Measurements from ENCODE around the gene MGRN1. TPM values are rescaled to one million over a fixed set of nuclear protein-coding genes. Genes with fewer than 3 reads are reported as not detected.

The MGRN1 gene
- total RNA-seq, 2 donors from 2014 or later = 46.9 to 76.4 TPM

DNA sequence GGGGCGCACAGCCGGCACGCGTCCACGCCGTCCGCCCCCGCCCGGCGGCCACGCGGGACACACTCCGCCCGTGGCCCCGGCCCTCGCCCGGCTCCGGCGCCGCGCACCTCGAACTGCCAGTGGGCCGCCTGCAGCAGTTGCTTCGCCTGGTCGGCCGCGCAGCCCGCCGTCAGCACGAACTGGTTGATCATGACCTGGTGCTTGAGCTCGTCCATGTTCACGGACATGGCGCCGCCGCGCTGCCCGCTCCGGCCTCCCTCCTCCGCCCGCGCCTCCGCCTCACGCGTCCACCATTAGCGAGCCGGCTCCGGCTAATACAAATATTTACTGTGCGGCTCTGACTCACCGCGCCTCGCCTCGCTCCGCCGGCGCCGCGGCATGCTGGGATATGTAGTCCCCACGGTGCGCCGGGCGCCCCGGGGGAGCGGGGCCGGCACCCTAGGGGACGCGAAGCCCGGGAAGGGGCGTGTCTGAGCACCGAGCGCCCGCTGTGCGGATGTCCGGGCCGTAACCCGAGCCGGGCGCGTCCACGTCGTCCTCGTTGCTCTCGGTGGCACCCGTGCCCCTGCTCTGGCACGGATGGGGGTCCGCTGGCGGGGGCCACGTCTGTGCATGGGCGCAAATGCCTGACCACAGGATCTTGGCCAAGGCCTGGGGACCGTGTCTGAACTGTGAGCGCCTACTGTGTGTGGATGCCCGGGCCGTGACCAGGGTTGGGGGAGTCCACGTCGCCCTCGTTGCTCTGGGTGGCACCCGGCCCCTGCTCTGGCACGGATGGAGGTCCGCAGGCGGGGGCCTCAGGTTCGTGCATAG lies 9.8 kb upstream of the MGRN1 start, which contains the start of gene UBALD1:
Gene UBALD1, minus strand, starts transcription at position 318 of the 813 bp plus-strand sequence. Its CDS starts 91 bp downstream, at position 227.
- DNase-seq (ENCODE audit: low spot score in 2 of 2) (peak; percentile 80 to 86), ATAC-seq (peak; percentile 51 to 71)
- H3K36me3 Mint-ChIP-seq = peaks cover 0 to 5% of the 10 kb centered on the region in 2 donors
- H3K9me3 Mint-ChIP-seq = no peaks in the 10 kb centered on the region
- peak within 1 kb of the TSS; percentile 92 to 99 for H3K27ac Mint-ChIP-seq

DNA sequence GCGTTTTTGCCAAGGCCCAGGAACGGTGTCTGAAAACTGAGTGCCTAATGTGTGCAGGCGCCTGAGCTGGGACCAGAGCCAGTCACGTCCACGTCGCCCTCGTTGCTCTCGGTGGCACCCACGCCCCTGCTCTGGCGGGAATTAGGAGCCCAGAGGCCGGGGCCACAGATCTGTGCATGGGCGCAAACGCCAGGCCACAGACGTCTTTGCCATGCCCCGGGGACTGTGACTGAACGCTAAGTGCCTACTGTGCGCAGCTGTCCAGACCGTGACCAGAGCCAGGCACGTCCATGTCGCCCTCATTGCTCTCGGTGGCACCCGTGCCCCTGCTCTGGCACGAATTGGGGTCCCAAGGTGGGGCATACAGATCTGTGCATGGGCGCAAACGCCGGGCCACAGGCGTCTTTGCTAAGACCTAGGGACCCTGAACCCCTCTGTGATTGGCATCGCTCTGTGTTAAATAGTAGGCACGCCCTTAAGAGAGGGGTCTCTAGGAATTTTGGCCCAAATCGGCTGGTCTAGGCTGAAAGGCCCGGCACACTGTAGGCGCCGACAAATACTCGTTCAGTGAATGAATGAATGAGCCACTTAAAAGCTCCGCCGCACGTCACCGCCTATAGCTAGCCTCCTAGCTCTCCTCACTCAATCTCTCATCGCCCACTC lies 9.1 kb upstream of the MGRN1 start:
- no peak for ATAC-seq

DNA sequence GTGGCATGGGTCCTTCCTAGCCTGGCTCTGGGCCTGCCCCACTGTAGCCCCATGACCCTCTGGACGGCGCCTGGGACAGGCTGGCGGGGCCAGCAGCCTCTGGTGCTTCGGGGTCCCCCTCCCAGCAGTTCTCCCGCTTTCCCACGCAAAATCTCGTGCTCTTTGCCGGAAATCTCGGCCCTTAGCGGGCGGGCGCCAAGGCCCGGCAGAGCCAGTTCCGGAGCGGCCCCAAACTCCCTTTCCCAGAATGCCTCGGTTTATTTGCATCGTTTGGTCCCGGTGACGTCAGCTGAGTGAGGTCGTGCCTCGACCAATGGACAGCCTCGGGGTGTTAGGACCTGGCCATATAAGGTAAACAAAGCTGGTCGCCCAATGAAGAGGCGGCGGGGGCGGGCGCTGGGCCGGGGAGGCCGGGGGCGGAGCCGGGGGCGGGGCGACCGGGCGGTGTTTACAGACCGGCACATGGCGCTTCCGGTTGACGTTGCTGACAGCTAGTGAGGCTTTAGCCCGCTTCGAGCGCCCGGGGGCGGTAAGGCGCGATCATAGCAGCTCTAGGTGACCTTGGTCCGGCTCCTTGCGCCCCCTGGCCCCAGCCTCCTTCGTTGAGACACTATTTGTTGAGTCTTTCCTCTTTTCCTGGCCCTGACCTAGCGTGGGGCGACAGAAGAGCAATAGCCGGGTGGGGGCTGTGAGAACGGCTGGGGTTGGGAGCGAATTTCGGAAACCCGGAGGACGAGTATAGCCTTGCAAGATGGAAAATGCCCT lies 8.4 kb upstream of the MGRN1 start:
- Mint-ChIP-seq H3K36me3 (peaks cover 0 to 5% of the 10 kb centered on the region in 2 donors), H3K9me3 (no peaks in the 10 kb centered on the region), H3K27ac (peak overlapping the region; percentile 92 to 99)
- peak; percentile 90 for ATAC-seq
- DNase-seq (ENCODE audit: low spot score in 2 of 2) = peak; percentile 96 to 99

More for the DNA sequence above, 9.1 kb upstream of the MGRN1 start:
- no peaks in the 10 kb centered on the region for H3K9me3 Mint-ChIP-seq
- peak overlapping the region; percentile 92 to 99 for H3K27ac Mint-ChIP-seq
- peaks cover 0 to 5% of the 10 kb centered on the region in 2 donors for H3K36me3 Mint-ChIP-seq
- peak in 1 of 2 donors; percentile 18 for DNase-seq (ENCODE audit: low spot score in 2 of 2)

DNA sequence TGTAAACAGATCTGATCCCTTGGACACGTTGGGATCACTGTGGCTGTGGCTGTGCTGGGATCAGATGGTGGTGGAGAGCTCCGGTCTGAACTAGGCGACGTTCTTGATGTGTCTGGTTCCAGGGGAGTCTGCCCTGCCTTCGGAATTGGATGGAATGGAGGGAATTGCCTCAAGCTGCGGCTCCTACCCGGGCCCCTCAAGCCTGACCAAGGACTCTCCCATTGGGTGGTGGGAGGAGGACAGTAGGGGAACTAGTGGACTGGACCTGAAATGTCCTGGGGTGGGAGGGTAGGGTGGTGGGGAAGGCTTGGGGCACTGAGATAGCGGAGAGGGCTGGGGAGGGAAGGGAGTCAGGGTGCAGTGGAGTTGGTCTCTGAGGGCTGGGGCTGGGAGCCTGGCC lies 6.7 kb upstream of the MGRN1 start:
- no peak for ATAC-seq
- Mint-ChIP-seq H3K27ac (peak overlapping the region in 1 of 2 donors; percentile 92), H3K9me3 (no peaks in the 10 kb centered on the region), H3K36me3 (peaks cover 0 to 5% of the 10 kb centered on the region in 2 donors)
- DNase-seq (ENCODE audit: low spot score in 2 of 2) = no peak

- no peak for ATAC-seq
- Mint-ChIP-seq H3K36me3 (peaks cover 0 to 5% of the 10 kb centered on the region in 2 donors), H3K9me3 (no peaks in the 10 kb centered on the region), H3K27ac (no peak overlapping the region)
- DNase-seq (ENCODE audit: low spot score in 2 of 2) = no peak
Measured at GRCh38 chr16:4618645-4619418, 5.8 kb upstream of the MGRN1 start.

GRCh38 chr16:4623593-4623992 lies 1.0 kb upstream of the MGRN1 start:
- DNase-seq (ENCODE audit: low spot score in 2 of 2) (no peak), ATAC-seq (no peak)
- Mint-ChIP-seq H3K36me3 (peaks cover 7 to 11% of the 10 kb centered on the region in 2 donors), H3K27ac (peak overlapping the region in 1 of 2 donors; percentile 99), H3K9me3 (no peaks in the 10 kb centered on the region)

DNA sequence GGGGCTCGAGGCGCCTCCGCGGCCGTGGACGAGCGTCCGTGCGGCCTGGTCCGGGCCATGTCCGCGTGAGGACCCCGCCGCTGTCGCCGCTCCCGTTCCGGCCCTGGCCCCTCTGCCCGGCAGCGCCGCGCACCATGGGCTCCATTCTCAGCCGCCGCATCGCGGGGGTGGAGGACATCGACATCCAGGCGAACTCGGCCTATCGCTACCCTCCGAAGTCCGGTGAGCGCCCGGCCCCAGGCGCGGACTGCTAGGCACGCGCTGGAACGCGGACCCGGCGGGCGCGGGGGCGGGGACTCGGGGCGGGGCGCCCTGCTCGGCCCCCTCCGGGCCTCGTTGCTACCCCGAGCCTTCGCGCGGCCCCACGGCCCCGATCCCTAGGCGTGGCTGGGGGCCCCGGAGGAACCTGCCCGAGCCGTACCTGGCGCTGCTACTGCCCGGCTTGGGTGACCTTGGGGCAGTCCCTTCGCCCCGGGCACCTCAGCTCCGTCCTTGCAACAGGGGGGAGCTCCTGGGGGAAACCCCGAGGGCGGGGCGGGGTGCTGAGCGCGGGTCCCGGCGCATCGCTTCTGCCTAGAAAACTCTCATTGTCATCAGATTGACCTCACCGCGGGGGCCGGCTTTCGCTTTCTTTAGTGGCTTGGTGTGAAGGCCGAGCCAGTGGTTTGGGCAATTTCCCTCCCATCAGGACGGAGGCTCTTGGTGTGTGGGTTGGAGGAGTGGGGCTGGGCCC lies 367 bp downstream of the MGRN1 start:
- no peaks in the 10 kb centered on the region for H3K9me3 Mint-ChIP-seq
- H3K27ac Mint-ChIP-seq = peak overlapping the region; percentile 99 to 100
- peak; percentile 72 to 94 for DNase-seq (ENCODE audit: low spot score in 2 of 2)
- H3K36me3 Mint-ChIP-seq = peaks cover 11 to 16% of the 10 kb centered on the region in 2 donors
- peak; percentile 47 to 75 for ATAC-seq

DNA sequence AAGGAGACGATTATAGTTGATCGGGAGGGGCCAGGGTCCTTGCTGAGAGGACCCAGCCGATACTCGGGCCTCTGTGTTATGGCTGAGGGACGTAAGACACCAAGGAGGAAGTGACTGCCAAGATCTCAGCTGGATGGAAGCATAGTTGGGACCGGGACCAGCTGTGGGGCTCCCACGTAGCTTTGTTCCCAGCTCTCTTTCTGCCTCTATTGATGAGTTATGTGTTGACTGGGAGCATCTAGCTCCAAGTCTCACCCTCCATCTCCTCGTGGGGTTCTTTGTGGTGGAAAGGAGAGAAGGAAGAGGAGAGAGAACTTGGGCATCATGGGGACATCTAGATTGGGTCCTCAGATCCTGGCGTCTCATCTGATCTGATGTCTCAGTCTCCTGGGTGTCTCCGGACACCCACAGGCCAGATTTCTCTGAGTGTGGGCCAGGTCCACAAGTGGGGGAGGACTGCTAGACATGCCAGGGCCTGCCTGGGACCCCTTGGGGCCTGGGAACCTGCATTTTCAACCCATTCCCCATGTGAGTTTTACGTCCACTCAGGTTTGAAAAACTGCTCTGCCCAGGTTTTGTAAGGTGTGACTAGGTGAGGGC lies 1.0 kb downstream of the MGRN1 start:
- ATAC-seq (no peak), DNase-seq (ENCODE audit: low spot score in 2 of 2) (no peak)
- Mint-ChIP-seq H3K27ac (peak overlapping the region; percentile 99 to 100), H3K36me3 (peaks cover 11 to 16% of the 10 kb centered on the region in 2 donors), H3K9me3 (no peaks in the 10 kb centered on the region)

GRCh38 chr16:4626396-4626795 lies 1.8 kb downstream of the MGRN1 start:
- ATAC-seq (peak in 1 of 2 donors; percentile 37), DNase-seq (ENCODE audit: low spot score in 2 of 2) (no peak)
- Mint-ChIP-seq H3K9me3 (peaks cover 0 to 4% of the 10 kb centered on the region in 2 donors), H3K36me3 (peaks cover 11 to 22% of the 10 kb centered on the region in 2 donors), H3K27ac (peak overlapping the region; percentile 14 to 99)

GRCh38 chr16:4628283-4628682 lies 3.7 kb downstream of the MGRN1 start:
- H3K9me3 Mint-ChIP-seq = peaks cover 0 to 4% of the 10 kb centered on the region in 2 donors

GRCh38 chr16:4631444-4631843 lies 6.8 kb downstream of the MGRN1 start:
- H3K9me3 Mint-ChIP-seq = peaks cover 0 to 4% of the 10 kb centered on the region in 2 donors
- no peak overlapping the region for H3K27ac Mint-ChIP-seq
- peaks cover 0 to 16% of the 10 kb centered on the region in 2 donors for H3K36me3 Mint-ChIP-seq
- DNase-seq (ENCODE audit: low spot score in 2 of 2) (no peak), ATAC-seq (no peak)

More at GRCh38 chr16:4628283-4628682, 3.7 kb downstream of the MGRN1 start:
- Mint-ChIP-seq H3K36me3 (peaks cover 11 to 23% of the 10 kb centered on the region in 2 donors), H3K27ac (no peak overlapping the region)
- no peak for ATAC-seq
- DNase-seq (ENCODE audit: low spot score in 2 of 2) = no peak

DNA sequence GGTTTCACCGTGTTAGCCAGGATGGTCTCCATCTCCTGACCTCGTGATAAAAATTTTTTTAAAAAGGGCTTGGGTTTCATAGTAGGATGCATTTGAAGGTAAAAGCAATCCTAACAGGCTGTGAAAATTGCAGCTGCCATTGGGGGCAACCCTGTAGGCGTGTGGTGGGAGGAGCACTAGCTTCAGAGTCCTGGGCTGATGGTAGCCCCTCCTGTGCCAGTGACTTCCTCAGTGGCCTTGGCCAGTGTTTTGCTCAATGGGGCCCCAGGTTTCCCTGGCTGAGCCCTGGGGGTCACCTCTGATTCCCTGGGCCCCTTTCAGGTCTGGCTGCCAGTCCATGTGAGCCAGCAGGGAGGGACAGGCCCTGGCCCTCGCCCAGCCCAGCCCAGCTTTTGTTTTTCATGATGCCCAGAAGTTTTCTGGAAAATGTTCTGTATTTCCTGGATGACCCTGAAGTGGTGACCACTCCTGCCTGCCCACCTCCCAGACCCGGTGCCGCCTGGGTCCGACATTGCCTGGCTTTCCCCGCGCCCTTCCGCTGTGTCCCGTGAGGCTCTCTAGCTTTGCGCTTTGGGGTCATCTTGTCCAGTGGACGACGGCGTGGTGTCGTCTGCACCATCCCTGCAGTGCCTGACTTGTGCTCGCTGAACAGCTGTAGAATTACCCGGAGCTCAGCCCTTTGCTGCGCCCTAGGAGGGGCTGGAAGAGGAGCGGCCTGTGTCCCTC lies 9.4 kb downstream of the MGRN1 start:
- H3K9me3 Mint-ChIP-seq = peaks cover 0 to 4% of the 10 kb centered on the region in 2 donors

DNA sequence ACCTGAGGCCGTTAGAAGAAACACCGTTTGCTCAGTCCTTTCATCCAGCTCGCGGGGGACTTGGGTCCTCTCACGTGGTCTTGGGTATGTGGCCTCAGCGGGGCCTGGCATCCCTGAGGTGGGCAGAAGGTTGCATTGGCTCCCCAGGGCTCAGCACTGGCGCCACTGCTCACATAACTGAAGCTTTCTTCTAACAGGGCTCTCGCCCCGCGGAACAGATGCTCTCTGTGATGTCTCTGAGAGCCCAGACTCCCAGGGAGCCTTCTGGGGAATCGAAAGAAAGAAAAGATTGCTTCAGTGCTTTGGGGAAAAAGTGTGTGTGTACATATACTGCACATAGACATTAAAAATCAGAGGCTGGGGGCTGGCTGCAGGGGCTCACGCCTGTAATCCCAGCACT lies 10.1 kb downstream of the MGRN1 start:
- ATAC-seq (no peak), DNase-seq (ENCODE audit: low spot score in 2 of 2) (no peak)
- peaks cover 0 to 4% of the 10 kb centered on the region in 2 donors for H3K9me3 Mint-ChIP-seq
- H3K27ac Mint-ChIP-seq = peak overlapping the region in 1 of 2 donors; percentile 65
- H3K36me3 Mint-ChIP-seq = peaks cover 0 to 8% of the 10 kb centered on the region in 2 donors

More for the DNA sequence above, 9.4 kb downstream of the MGRN1 start:
- Mint-ChIP-seq H3K36me3 (peaks cover 0 to 11% of the 10 kb centered on the region in 2 donors), H3K27ac (peak overlapping the region in 1 of 2 donors; percentile 65)
- DNase-seq (ENCODE audit: low spot score in 2 of 2) (no peak), ATAC-seq (no peak)

- ATAC-seq (no peak), DNase-seq (ENCODE audit: low spot score in 2 of 2) (no peak)
- Mint-ChIP-seq H3K36me3 (peaks cover 0 to 4% of the 10 kb centered on the region in 2 donors), H3K27ac (no peak overlapping the region), H3K9me3 (peaks cover 0 to 2% of the 10 kb centered on the region in 2 donors)
Measured at GRCh38 chr16:4636196-4636595, 11.6 kb downstream of the MGRN1 start.

Data from activated naive CD4-positive, alpha-beta T cell treated with anti-CD3 and anti-CD28 coated beads, Interleukin-2, amount 50 U/mL, for 72 hours (primary cell).